Body of pancreas (tissue), 4 donors: Measurements from ENCODE around the gene NDUFV3.

Experiments
- POLR2A ChIP-seq, 3 donors: fragments of 450-650 bp; IDR thresholded peaks; one replicate each; pipeline ENCODE4 v1.6.1; 2016; ENCODE audit warnings: antibody characterized with exemption in 3 of 3, mild to moderate bottlenecking in 2 of 3
- TF ChIP-seq, protein P1 (sequence below), 7 experiments: fragments of 450-650 bp in 4 of 7; fragments of 200-600 bp in 3 of 7; sonication (generic) in 3 of 7; IDR thresholded peaks; one replicate each; pipeline ENCODE4 v1.5.1; 2016 to 2019; ENCODE audit warnings: antibody characterized with exemption in 7 of 7

DNA sequence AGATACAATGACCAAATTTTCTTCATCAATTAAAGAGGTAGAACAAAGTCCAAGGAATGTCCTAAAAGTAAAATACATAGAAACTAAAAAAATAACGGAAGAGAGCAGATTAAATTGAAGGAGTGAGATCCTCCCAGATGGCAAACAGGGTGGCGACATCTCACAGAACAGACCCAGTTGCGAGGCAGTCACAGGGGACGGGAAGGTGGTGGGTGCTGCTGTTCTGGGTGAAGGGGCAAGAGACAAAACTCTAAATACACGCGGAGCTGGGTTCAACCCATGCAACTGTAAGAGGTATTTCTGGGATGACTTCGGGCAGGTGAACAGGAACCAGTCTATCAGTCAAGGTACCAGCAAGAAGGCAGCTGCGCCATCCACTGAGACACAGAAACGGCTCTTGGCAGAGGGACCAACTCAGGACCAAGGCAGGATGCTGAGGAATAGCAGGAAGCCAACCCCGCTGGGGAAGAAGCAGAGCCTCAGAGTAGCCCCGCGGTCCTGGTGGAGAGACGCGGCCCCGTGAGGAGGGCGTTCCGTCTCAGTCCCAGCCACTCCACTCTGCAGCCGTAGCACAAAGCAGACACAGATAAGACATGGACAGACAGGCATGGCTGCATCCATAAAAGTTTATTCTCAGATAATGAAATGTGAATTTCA, 45.9 kb upstream of the NDUFV3 start:
- TF ChIP-seq, protein P1, sequence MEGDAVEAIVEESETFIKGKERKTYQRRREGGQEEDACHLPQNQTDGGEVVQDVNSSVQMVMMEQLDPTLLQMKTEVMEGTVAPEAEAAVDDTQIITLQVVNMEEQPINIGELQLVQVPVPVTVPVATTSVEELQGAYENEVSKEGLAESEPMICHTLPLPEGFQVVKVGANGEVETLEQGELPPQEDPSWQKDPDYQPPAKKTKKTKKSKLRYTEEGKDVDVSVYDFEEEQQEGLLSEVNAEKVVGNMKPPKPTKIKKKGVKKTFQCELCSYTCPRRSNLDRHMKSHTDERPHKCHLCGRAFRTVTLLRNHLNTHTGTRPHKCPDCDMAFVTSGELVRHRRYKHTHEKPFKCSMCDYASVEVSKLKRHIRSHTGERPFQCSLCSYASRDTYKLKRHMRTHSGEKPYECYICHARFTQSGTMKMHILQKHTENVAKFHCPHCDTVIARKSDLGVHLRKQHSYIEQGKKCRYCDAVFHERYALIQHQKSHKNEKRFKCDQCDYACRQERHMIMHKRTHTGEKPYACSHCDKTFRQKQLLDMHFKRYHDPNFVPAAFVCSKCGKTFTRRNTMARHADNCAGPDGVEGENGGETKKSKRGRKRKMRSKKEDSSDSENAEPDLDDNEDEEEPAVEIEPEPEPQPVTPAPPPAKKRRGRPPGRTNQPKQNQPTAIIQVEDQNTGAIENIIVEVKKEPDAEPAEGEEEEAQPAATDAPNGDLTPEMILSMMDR (IDR thresholded peaks at IDR 0.05), result no peak
- TF ChIP-seq POLR2A (IDR thresholded peaks at IDR 0.05), result no peak
